ENCODE measurements around the gene CACFD1. TPM values are rescaled to one million over a fixed set of nuclear protein-coding genes. Genes with fewer than 3 reads are reported as not detected.

CACFD1 gene
- total RNA-seq: 5.5 and 6.7 TPM in 2 replicates

GRCh38 chr9:133459476-133460404, at the start of gene CACFD1:
Gene CACFD1, plus strand, starts transcription at chr9:133459978. Its CDS starts 89 bp downstream, at chr9:133460067.

GRCh38 chr9:133417541-133418461, 42.0 kb upstream of the CACFD1 start, which contains the start of gene REXO4:
Gene REXO4, minus strand, starts transcription at chr9:133418010. Its CDS starts 166 bp downstream, at chr9:133417844.

GRCh38 chr9:133421615-133422542, 37.9 kb upstream of the CACFD1 start, which contains the start of gene ADAMTS13:
Gene ADAMTS13, plus strand, starts transcription at chr9:133422367. Its CDS starts 77 bp downstream, at chr9:133422444.

GRCh38 chr9:133478851-133479711, 19.3 kb downstream of the CACFD1 start, which contains the start of gene SLC2A6:
Gene SLC2A6, minus strand, starts transcription at chr9:133479099. Its CDS starts 40 bp downstream, at chr9:133479059.

Other genes starting within 250 kb of the CACFD1 start
- gene ABO, start 184.8 kb upstream of the CACFD1 start, total RNA-seq: under 0.01 and 0.43 TPM in 2 replicates
- 11.9 and 16.1 TPM in 2 replicates for gene SURF6, start 123.8 kb upstream of the CACFD1 start, total RNA-seq
- 17.6 and 20.2 TPM in 2 replicates for gene MED22, start 111.8 kb upstream of the CACFD1 start, total RNA-seq
- 3,279 and 4,044 TPM in 2 replicates for gene RPL7A, start 111.8 kb upstream of the CACFD1 start, total RNA-seq
- 16.6 and 30.9 TPM in 2 replicates for gene SURF1, start 103.5 kb upstream of the CACFD1 start, total RNA-seq
- 41.0 and 72.9 TPM in 2 replicates for gene SURF2, start 103.4 kb upstream of the CACFD1 start, total RNA-seq
- gene SURF4, start 83.9 kb upstream of the CACFD1 start, total RNA-seq: 220 and 344 TPM in 2 replicates
- gene STKLD1, start 83.6 kb upstream of the CACFD1 start, total RNA-seq: 0.48 TPM in 1 of 2 replicates, not detected in the other
- gene REXO4, start 42.0 kb upstream of the CACFD1 start, total RNA-seq: 10.8 and 15.6 TPM in 2 replicates
- gene ADAMTS13, start 37.6 kb upstream of the CACFD1 start, total RNA-seq: 0.21 and 1.4 TPM in 2 replicates
- gene SLC2A6, start 19.1 kb downstream of the CACFD1 start, total RNA-seq: 1.9 and 37.6 TPM in 2 replicates
- not detected in 2 replicates for gene MYMK, start 65.0 kb downstream of the CACFD1 start, total RNA-seq
- gene ADAMTSL2, start 74.7 kb downstream of the CACFD1 start, total RNA-seq: under 0.01 TPM in 1 of 2 replicates, not detected in the other
- not detected in 2 replicates for gene FAM163B, start 149.4 kb downstream of the CACFD1 start, total RNA-seq
- gene DBH, start 176.4 kb downstream of the CACFD1 start, total RNA-seq: not detected in 2 replicates